HPDE6-E6E7 (cell line): ENCODE results near the gene FGGY.
A peak's percentile ranks its signal among the peaks of the same experiment; 100 is the strongest.
"Not testable (repeated sequence)": the region's sequence is repeated elsewhere in the genome, so short reads cannot be mapped to it uniquely, and the experiment has no call there.

Experiments
- DNase-seq: peaks from one replicate; pipeline ENCODE4 v3.0.0; 2011; ENCODE audit warnings: missing footprints; ENCODE audit errors: extremely low spot score

The FGGY gene

GRCh38 chr1:59296358-59297256 is at the start of gene FGGY:
Gene FGGY, plus strand, starts transcription at chr1:59297094. Its CDS starts 24,456 bp downstream, at chr1:59321550.
- peak; percentile 96 for DNase-seq

GRCh38 chr1:59248758-59249157 is 48.1 kb upstream of the FGGY start:
- DNase-seq: no peak

GRCh38 chr1:59249396-59250137 is 47.3 kb upstream of the FGGY start:
- DNase-seq: no peak

GRCh38 chr1:59251061-59251460 is 45.8 kb upstream of the FGGY start:
- DNase-seq: not testable (repeated sequence)

GRCh38 chr1:59256429-59256828 is 40.5 kb upstream of the FGGY start:
- DNase-seq: not testable (repeated sequence)

- no peak for DNase-seq
These were observed 38.4 kb upstream of the FGGY start for GRCh38 chr1:59258412-59259032.

GRCh38 chr1:59261537-59261936 is 35.4 kb upstream of the FGGY start:
- DNase-seq: no peak

GRCh38 chr1:59262631-59263030 is 34.3 kb upstream of the FGGY start:
- DNase-seq: no peak

GRCh38 chr1:59263111-59263510 is 33.8 kb upstream of the FGGY start:
- DNase-seq: no peak

- no peak for DNase-seq
These were observed 31.3 kb upstream of the FGGY start for GRCh38 chr1:59265622-59266021.

GRCh38 chr1:59266180-59266926 is 30.5 kb upstream of the FGGY start:
- no peak for DNase-seq

- no peak for DNase-seq
These were observed 30.0 kb upstream of the FGGY start for GRCh38 chr1:59266927-59267293.

GRCh38 chr1:59268406-59268805 is 28.5 kb upstream of the FGGY start:
- DNase-seq: no peak

- no peak for DNase-seq
These were observed 25.2 kb upstream of the FGGY start for GRCh38 chr1:59271561-59272260.

GRCh38 chr1:59272507-59272906 is 24.4 kb upstream of the FGGY start:
- DNase-seq: no peak

GRCh38 chr1:59276439-59276851 is 20.4 kb upstream of the FGGY start:
- no peak for DNase-seq

GRCh38 chr1:59278780-59279354 is 18.0 kb upstream of the FGGY start:
- DNase-seq: no peak

- DNase-seq: no peak
These were observed 17.2 kb upstream of the FGGY start for GRCh38 chr1:59279645-59280044.

GRCh38 chr1:59282951-59283350 is 13.9 kb upstream of the FGGY start:
- DNase-seq: no peak

GRCh38 chr1:59285691-59286090 is 11.2 kb upstream of the FGGY start:
- no peak for DNase-seq

GRCh38 chr1:59288046-59288445 is 8.8 kb upstream of the FGGY start:
- no peak for DNase-seq
